Nephron (organoid): ENCODE data around the gene DNAJC4.

Source experiments
- H3K27ac Mint-ChIP-seq, 3 experiments: 2 replicates each; pipeline ENCODE4 v1.8.0; 2020; ENCODE audit warnings: mixed read lengths in 3 of 3, mild to moderate bottlenecking in 2 of 3, moderate library complexity in 1 of 3
- H3K27me3 Mint-ChIP-seq: 2 replicates; pipeline ENCODE4 v1.8.0; 2021; ENCODE audit warnings: low read depth, mild to moderate bottlenecking, moderate library complexity, mixed read lengths
- H3K36me3 Mint-ChIP-seq: 2 replicates; pipeline ENCODE4 v1.8.0; 2020; ENCODE audit warnings: low read depth, mixed read lengths
- H3K4me1 Mint-ChIP-seq: 2 replicates; pipeline ENCODE4 v1.8.0; 2020; ENCODE audit warnings: mixed read lengths
- H3K4me3 Mint-ChIP-seq, 3 experiments: 2 replicates each; pipeline ENCODE4 v1.8.0; 2020; ENCODE audit warnings: mild to moderate bottlenecking in 3 of 3, mixed read lengths in 3 of 3, moderate library complexity in 2 of 3
- H3K9me3 Mint-ChIP-seq: 2 replicates; pipeline ENCODE4 v1.8.0; 2020; ENCODE audit warnings: mixed read lengths
- CTCF ChIP-seq, 3 experiments: fragments of 200-600 bp; sonication (generic); IDR thresholded peaks; one replicate each; pipeline ENCODE4 v1.5.0; 2021; ENCODE audit warnings: antibody characterized with exemption in 3 of 3; ENCODE audit not compliant: unreplicated experiment in 3 of 3

DNAJC4 gene

DNA sequence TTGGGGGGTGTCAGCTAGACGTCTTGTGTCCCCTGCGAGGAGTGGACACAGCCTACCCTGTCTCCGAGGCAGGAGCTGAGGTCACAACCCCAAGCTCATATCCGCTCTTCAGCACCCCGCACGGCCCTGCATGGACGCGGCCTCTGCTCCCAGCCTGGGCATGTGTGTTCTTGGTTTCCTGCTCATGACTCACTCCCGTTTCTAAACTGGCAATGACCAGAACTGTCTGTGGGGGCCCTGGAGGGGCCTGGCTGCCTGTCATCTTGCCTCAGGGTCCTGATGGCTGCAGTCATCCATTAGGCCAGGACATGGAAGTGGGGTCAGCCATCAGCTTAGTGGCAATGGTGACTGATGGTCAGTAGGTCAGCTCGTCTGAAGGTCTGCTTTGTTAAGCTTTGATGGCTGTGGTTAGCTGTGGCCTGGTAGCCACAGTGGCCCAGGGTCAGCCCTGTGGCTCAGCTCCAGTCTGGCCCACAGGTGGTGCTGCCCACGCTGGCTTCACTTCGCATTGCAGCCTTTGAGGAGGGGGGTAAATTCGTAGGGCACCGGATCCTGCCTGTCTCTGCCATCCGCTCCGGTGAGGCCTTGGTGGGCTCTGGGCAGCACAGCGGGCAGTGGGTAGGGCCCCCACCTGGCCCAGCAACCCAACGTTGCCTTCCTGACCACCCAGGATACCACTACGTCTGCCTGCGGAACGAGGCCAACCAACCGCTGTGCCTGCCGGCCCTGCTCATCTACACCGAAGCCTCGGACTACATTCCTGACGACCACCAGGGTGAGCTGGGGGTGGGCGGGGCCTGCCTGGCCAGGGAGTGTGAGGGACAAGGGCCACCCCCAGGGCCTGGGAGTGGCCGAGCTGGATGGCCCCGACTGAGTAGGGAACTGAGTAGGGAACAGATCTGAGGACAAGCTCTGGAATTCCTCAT is 32.9 kb downstream of the DNAJC4 start:
- H3K36me3 Mint-ChIP-seq: peaks cover 19% of the 10 kb centered on the region
- TF ChIP-seq CTCF (IDR thresholded peaks at IDR 0.05; ENCODE audit: unreplicated experiment in 3 of 3): no peak
- no peak overlapping the region for H3K27ac Mint-ChIP-seq
- H3K9me3 Mint-ChIP-seq: no peaks in the 10 kb centered on the region
- no peaks in the 10 kb centered on the region for H3K4me1 Mint-ChIP-seq
- H3K4me3 Mint-ChIP-seq: no peak overlapping the region
- H3K27me3 Mint-ChIP-seq: no peaks in the 10 kb centered on the region

DNA sequence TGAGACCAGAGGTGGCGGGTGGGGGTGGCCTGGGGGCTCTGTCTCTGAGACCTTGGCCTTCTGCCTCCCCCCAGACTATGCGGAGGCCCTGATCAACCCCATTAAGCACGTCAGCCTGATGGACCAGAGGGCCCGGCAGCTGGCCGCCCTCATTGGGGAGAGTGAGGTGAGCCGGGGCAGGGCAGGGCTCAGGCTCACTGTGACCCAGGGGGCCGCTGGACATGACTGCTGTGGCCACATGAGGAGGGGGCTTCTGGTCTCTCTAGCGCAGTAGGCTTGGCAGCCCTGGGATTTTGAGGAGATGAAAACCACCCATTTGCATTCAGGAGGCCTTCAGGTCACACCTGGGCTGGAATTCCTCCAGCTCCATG is 33.6 kb downstream of the DNAJC4 start:
- H3K9me3 Mint-ChIP-seq: no peaks in the 10 kb centered on the region

DNA sequence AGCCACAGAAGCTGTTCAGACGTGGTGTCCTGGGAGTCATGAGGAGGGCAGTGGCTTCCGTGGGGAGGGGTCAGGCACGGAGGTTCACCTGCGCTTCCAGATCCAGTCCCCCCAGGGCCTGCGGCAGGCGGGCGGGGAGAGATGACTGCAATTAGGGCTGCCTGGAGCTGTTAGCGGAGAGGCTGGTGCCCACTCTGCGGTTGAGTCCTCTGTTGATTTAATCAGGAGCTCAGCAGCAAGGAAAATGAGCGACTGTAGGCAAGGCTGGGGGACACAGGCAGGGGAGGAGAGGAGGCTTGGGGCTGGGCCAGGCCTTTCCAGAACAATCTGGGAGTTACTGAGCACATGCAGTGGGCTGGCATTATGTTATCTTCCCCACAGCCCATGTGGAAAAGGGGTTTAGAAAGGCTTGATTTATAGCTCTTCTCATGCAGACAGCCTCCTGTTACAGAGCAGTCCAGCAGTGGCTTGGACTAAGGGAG is 34.1 kb downstream of the DNAJC4 start:
- TF ChIP-seq CTCF (IDR thresholded peaks at IDR 0.05; ENCODE audit: unreplicated experiment in 3 of 3): no peak
- Mint-ChIP-seq H3K9me3 (no peaks in the 10 kb centered on the region), H3K4me3 (no peak overlapping the region), H3K4me1 (peaks cover 7% of the 10 kb centered on the region), H3K36me3 (peaks cover 20% of the 10 kb centered on the region), H3K27me3 (no peaks in the 10 kb centered on the region), H3K27ac (peak overlapping the region in 1 of 3 experiments; percentile 29)

More for the DNA sequence above, 33.6 kb downstream of the DNAJC4 start:
- peaks cover 22% of the 10 kb centered on the region for H3K36me3 Mint-ChIP-seq
- no peaks in the 10 kb centered on the region for H3K27me3 Mint-ChIP-seq
- peaks cover 5% of the 10 kb centered on the region for H3K4me1 Mint-ChIP-seq
- TF ChIP-seq CTCF (IDR thresholded peaks at IDR 0.05; ENCODE audit: unreplicated experiment in 3 of 3): no peak
- no peak overlapping the region for H3K4me3 Mint-ChIP-seq
- no peak overlapping the region for H3K27ac Mint-ChIP-seq

GRCh38 chr11:64265176-64266160 is 35.1 kb downstream of the DNAJC4 start:
- Mint-ChIP-seq H3K27ac (no peak overlapping the region), H3K27me3 (no peaks in the 10 kb centered on the region)

GRCh38 chr11:64266339-64266738 is 36.0 kb downstream of the DNAJC4 start:
- H3K9me3 Mint-ChIP-seq: no peaks in the 10 kb centered on the region
- no peak overlapping the region for H3K27ac Mint-ChIP-seq
- H3K4me1 Mint-ChIP-seq: peaks cover 7% of the 10 kb centered on the region
- peak overlapping the region in 2 of 3 experiments; percentile 16 to 53 for H3K4me3 Mint-ChIP-seq
- peaks cover 11% of the 10 kb centered on the region for H3K36me3 Mint-ChIP-seq
- TF ChIP-seq CTCF (IDR thresholded peaks at IDR 0.05; ENCODE audit: unreplicated experiment in 3 of 3): no peak
- H3K27me3 Mint-ChIP-seq: no peaks in the 10 kb centered on the region

More at GRCh38 chr11:64265176-64266160, 35.1 kb downstream of the DNAJC4 start:
- no peak for TF ChIP-seq CTCF (IDR thresholded peaks at IDR 0.05; ENCODE audit: unreplicated experiment in 3 of 3)
- Mint-ChIP-seq H3K4me1 (peaks cover 7% of the 10 kb centered on the region), H3K9me3 (no peaks in the 10 kb centered on the region), H3K4me3 (no peak overlapping the region), H3K36me3 (peaks cover 11% of the 10 kb centered on the region)
